HepG2 (cell line): ENCODE measurements around the gene ZP2.

ENCODE experiments used
- MIER2 ChIP-seq: IDR thresholded peaks from 2 replicates; pipeline ENCODE4 v1.6.1; 2016; ENCODE audit warnings: missing biosample characterization, missing genetic modification reagents
- STAT5B ChIP-seq: sonication (generic); formaldehyde crosslinking; IDR thresholded peaks from 2 replicates; pipeline ENCODE4 v1.4.0; 2020; ENCODE audit warnings: missing genetic modification reagents
- ZNF570 ChIP-seq: sonication (generic); formaldehyde crosslinking; IDR thresholded peaks from 2 replicates; pipeline ENCODE4 v1.4.0; 2020; ENCODE audit warnings: mild to moderate bottlenecking, missing genetic modification reagents, borderline replicate concordance

DNA sequence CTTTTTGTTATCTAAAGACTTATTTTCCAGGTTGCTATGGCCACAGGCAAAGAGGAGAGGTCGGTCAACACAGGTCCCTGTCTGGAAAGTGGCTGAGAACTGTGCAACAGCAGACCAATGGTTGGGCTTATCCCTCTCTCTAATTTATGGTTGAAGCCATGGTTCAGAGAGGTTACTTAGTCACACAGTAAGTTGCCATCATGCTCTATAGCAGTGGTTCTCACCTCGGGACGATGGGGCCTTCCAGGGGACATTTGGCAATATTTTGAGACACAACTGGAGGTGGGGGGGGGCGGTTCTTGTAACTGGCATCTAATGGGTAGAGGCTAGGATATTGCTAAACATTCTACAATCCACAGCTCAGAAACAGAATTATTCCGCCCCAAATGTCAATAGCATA is 53.7 kb downstream of the ZP2 start:
- TF ChIP-seq MIER2 (no peak), STAT5B (CRISPR knock-in tag) (no peak), ZNF570 (CRISPR knock-in tag) (no peak)
